Transverse colon (tissue), 4 donors: Measurements from ENCODE around the gene USP16. TPM values are rescaled to one million over a fixed set of nuclear protein-coding genes. Genes with fewer than 3 reads are reported as not detected.

ENCODE experiments used
- DNase-seq: peaks from one replicate; pipeline ENCODE4 v3.0.0-alpha.2; 2019
- H3K27ac ChIP-seq, 4 donors: fragments of 200-600 bp; sonication (generic); 2 replicates each; pipeline ENCODE4 v1.5.1; 2016 to 2018; ENCODE audit warnings: inconsistent platforms in 4 of 4
- H3K27me3 ChIP-seq: fragments of 200-600 bp; sonication (generic); 2 replicates; pipeline ENCODE4 v1.5.1; 2017; ENCODE audit warnings: inconsistent platforms
- H3K36me3 ChIP-seq, 4 donors: fragments of 200-600 bp; sonication (generic); 2 replicates each; pipeline ENCODE4 v1.5.1; 2017 to 2019; ENCODE audit warnings: inconsistent platforms in 4 of 4
- H3K4me1 ChIP-seq, 4 donors: fragments of 200-600 bp; sonication (generic); 2 replicates each; pipeline ENCODE4 v1.5.1; 2017 to 2020; ENCODE audit warnings: inconsistent platforms in 4 of 4
- H3K4me3 ChIP-seq, 4 donors: fragments of 200-600 bp; sonication (generic); 1 replicate in 1 of 4; 2 replicates in 3 of 4; pipeline versions ENCODE4 v1.5.1 to v1.6.1; 2017 to 2019; ENCODE audit warnings: inconsistent platforms in 4 of 4
- H3K9me3 ChIP-seq, 2 donors: fragments of 200-600 bp; sonication (generic); 2 replicates each; pipeline ENCODE4 v1.5.1; 2017 to 2019; ENCODE audit warnings: inconsistent platforms in 2 of 2
- CTCF ChIP-seq, 5 experiments: fragments of 200-600 bp in 3 of 5; fragments of 450-650 bp in 2 of 5; sonication (generic) in 3 of 5; IDR thresholded peaks; 1 replicate in 2 of 5; 2 replicates in 3 of 5; pipeline ENCODE4 v1.5.1; 2016 to 2017; ENCODE audit warnings: antibody characterized with exemption in 5 of 5, inconsistent platforms in 3 of 5, mild to moderate bottlenecking in 2 of 5, moderate library complexity in 1 of 5
- EP300 ChIP-seq: sonication (generic); formaldehyde crosslinking; IDR thresholded peaks from one replicate; pipeline ENCODE4 v1.6.1; 2017; ENCODE audit warnings: antibody characterized with exemption, low read depth
- POLR2A ChIP-seq: fragments of 450-650 bp; IDR thresholded peaks from one replicate; pipeline ENCODE4 v1.6.1; 2016; ENCODE audit warnings: antibody characterized with exemption, mild to moderate bottlenecking, moderate library complexity
- POLR2AphosphoS5 ChIP-seq, 3 donors: sonication (generic); formaldehyde crosslinking; IDR thresholded peaks; one replicate each; pipeline ENCODE4 v1.6.1; 2016; ENCODE audit warnings: antibody characterized with exemption in 3 of 3
- WGBS, 2 donors: methylation state at CpG; one replicate each; pipeline ENCODE4 v1.1.5; 2018; ENCODE audit warnings: low coverage in 1 of 2; 5-methylcytosine and 5-hydroxymethylcytosine counted together
- in situ Hi-C, 4 donors: fragments of 200-750 bp; cut with MboI; loops; one replicate each; pipeline versions ENCODE4 v1.15.0 to v1.15.1; 2017; ENCODE audit warnings: low sequenced_read_pairs in 3 of 4, low pct_ligation_motif_present in 1 of 4, low pct_unique_long_range_greater_than_20kb in 1 of 4
- intact Hi-C: fragments of 100-400 bp; cut with DNase I; formaldehyde crosslinking; loops from one replicate; pipeline ENCODE4 v1.15.1; 2023; ENCODE audit warnings: low total_unique reads
- total RNA-seq, 4 donors: library from RNA; depleted of rRNA; stranded (reverse); fragments of >200 nt; gene quantifications; one replicate each; pipeline ENCODE4 v1.1.0, GENCODE V29; 2016

USP16 gene
- total RNA-seq, 4 donors from 2014 or later: 12.9 to 34.9 (median 22.0) TPM

GRCh38 chr21:29085106-29085752 lies 60.8 kb downstream of the USP16 start:
- Histone ChIP-seq H3K4me3 (no peak overlapping the region), H3K27ac (no peak overlapping the region), H3K9me3 (no peaks in the 10 kb centered on the region), H3K36me3 (no peaks in the 10 kb centered on the region), H3K4me1 (peaks cover 0 to 7% (median 2%) of the 10 kb centered on the region in 4 donors), H3K27me3 (no peaks in the 10 kb centered on the region)
- intact Hi-C loops: no loop called here
- 87 to 94% methylated on average over 7 to 8 of the region's 8 CpGs for WGBS, 2 donors
- in situ Hi-C loops: loop anchor here in 2 of 4 donors (5.0 to 10.0 kb wide), 2 partner anchors 287 to 290 kb away; no protein-coding TSS in a partner anchor
- no peak for DNase-seq
- no peak for TF ChIP-seq EP300

- intact Hi-C loops (loop anchor here (5.0 kb wide), 1 partner anchor 281 kb away; no protein-coding TSS in a partner anchor), in situ Hi-C loops (loop anchor here in 1 of 4 donors (10.0 kb wide), 1 partner anchor 284 kb away; no protein-coding TSS in a partner anchor)
- WGBS, 2 donors: 43 to 49% methylated on average over 1 of the region's 1 CpG
- Histone ChIP-seq H3K27ac (no peak overlapping the region), H3K4me3 (no peak overlapping the region), H3K4me1 (peaks cover 0 to 7% (median 1%) of the 10 kb centered on the region in 4 donors), H3K36me3 (no peaks in the 10 kb centered on the region), H3K9me3 (no peaks in the 10 kb centered on the region), H3K27me3 (no peaks in the 10 kb centered on the region)
- DNase-seq: no peak
- no peak for TF ChIP-seq POLR2AphosphoS5 (IDR thresholded peaks at IDR 0.05)
These were observed 66.6 kb downstream of the USP16 start for GRCh38 chr21:29091033-29091432.

GRCh38 chr21:29092102-29092959 lies 67.9 kb downstream of the USP16 start:
- in situ Hi-C loops: loop anchor here in 1 of 4 donors (10.0 kb wide), 1 partner anchor 282 kb away; no protein-coding TSS in a partner anchor
- peaks cover 0 to 7% (median 1%) of the 10 kb centered on the region in 4 donors for H3K4me1 ChIP-seq
- no peaks in the 10 kb centered on the region for H3K9me3 ChIP-seq
- DNase-seq: no peak
- WGBS, 2 donors: 55 to 67% methylated on average over 3 to 9 of the region's 9 CpGs
- TF ChIP-seq EP300 (no peak), POLR2A (no peak), POLR2AphosphoS5 (IDR thresholded peaks at IDR 0.05) (no peak), CTCF (IDR thresholded peaks at IDR 0.05) (no peak)
- H3K27ac ChIP-seq: no peak overlapping the region
- no peaks in the 10 kb centered on the region for H3K36me3 ChIP-seq
- H3K27me3 ChIP-seq: no peaks in the 10 kb centered on the region
- H3K4me3 ChIP-seq: no peak overlapping the region
- intact Hi-C loops: loop anchor here (5.0 kb wide), 1 partner anchor 280 kb away; no protein-coding TSS in a partner anchor

- Histone ChIP-seq H3K4me3 (no peak overlapping the region), H3K4me1 (peaks cover 0 to 14% (median 0%) of the 10 kb centered on the region in 4 donors), H3K27me3 (no peaks in the 10 kb centered on the region), H3K36me3 (no peaks in the 10 kb centered on the region), H3K9me3 (no peaks in the 10 kb centered on the region), H3K27ac (no peak overlapping the region)
- no peak for TF ChIP-seq POLR2AphosphoS5 (IDR thresholded peaks at IDR 0.05)
- no peak for TF ChIP-seq CTCF (IDR thresholded peaks at IDR 0.05)
- TF ChIP-seq EP300: no peak
- no peak for TF ChIP-seq POLR2A
- in situ Hi-C loops: loop anchor here in 2 of 4 donors (5.0 to 10.0 kb wide), 2 partner anchors 276 to 278 kb away; no protein-coding TSS in a partner anchor
- WGBS, 2 donors: 83 to 94% methylated on average over 6 to 8 of the region's 8 CpGs
- no peak for DNase-seq
- intact Hi-C loops: no loop called here
These were observed 71.9 kb downstream of the USP16 start for GRCh38 chr21:29096218-29097015.
